Measurements from ENCODE around the gene SLX4IP.

SLX4IP gene

GRCh38 chr20:10466325-10466724 lies 31.2 kb downstream of the SLX4IP start:
- DNase-seq (ENCODE audit: low spot score) = no peak
- TF ChIP-seq, protein P1, sequence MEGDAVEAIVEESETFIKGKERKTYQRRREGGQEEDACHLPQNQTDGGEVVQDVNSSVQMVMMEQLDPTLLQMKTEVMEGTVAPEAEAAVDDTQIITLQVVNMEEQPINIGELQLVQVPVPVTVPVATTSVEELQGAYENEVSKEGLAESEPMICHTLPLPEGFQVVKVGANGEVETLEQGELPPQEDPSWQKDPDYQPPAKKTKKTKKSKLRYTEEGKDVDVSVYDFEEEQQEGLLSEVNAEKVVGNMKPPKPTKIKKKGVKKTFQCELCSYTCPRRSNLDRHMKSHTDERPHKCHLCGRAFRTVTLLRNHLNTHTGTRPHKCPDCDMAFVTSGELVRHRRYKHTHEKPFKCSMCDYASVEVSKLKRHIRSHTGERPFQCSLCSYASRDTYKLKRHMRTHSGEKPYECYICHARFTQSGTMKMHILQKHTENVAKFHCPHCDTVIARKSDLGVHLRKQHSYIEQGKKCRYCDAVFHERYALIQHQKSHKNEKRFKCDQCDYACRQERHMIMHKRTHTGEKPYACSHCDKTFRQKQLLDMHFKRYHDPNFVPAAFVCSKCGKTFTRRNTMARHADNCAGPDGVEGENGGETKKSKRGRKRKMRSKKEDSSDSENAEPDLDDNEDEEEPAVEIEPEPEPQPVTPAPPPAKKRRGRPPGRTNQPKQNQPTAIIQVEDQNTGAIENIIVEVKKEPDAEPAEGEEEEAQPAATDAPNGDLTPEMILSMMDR (IDR thresholded peaks at IDR 0.05) = no peak
- peak overlapping the region; percentile 44 to 63 for H3K27ac ChIP-seq
- H3K4me3 ChIP-seq = peak overlapping the region; percentile 27

GRCh38 chr20:10466855-10467254 lies 31.8 kb downstream of the SLX4IP start:
- no peak for DNase-seq (ENCODE audit: low spot score)
- TF ChIP-seq, protein P1 (IDR thresholded peaks at IDR 0.05) = no peak
- H3K27ac ChIP-seq = peak overlapping the region; percentile 63 to 64
- H3K4me3 ChIP-seq = peak overlapping the region; percentile 46

DNA sequence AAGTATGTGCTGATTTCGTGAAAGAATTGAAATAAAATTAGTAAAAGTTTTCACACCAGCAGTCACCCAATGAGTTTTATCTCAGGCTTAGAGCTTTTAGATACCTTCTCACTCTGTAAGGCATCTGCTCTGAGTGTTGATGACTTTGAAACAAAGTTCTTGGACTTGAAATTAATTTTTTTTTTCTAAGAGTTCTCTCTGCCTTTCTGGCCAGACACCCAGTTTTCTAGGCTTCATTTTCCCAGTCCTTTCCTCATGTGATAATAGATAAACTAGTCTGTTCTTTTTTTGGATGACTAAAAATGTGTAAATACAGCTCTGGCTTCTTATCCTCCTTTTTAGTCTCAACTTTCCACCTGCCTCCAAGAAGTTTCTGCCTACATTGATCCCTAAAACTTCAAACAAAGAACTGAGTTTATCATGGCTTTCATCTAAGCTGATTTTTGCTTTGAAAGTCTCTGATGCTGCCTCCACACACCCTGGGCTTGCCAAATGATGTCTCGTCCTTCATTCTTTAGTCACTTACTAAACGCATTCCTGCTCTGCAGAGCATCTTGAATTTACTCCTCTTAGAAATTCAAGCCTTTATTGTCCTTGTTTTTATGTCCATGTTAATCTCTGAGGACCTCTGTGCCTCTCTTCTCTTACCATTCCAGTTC lies 32.7 kb downstream of the SLX4IP start:
- TF ChIP-seq, protein P1 (IDR thresholded peaks at IDR 0.05) = no peak
- Histone ChIP-seq H3K4me3 (peak overlapping the region; percentile 46), H3K27ac (peak overlapping the region; percentile 63 to 64)
- no peak for DNase-seq (ENCODE audit: low spot score)

DNA sequence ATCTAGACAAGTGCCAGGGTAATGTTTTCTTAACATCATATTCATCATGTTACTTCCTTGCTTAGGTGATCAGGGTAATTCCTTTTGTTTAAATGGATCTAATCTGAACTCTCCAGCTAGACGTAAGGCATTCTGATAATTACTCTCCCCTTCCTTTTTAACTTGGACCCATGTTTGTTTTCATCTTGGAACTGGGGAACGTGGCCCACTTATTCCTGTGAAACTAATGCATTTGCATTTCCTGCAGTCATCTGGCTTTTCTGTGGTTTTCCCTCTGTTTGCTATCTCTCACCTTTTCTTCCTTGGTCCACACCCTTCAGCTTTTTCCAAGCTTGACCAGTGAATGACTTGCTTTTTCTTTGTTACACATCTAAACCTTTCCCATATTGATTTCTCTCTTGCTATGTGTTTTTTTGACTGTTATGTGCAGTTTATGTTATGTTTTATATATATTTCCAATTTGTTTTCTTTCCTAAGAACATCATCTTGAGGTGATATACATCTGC lies 33.3 kb downstream of the SLX4IP start:
- TF ChIP-seq, protein P1 (IDR thresholded peaks at IDR 0.05) = no peak
- no peak for DNase-seq (ENCODE audit: low spot score)
- Histone ChIP-seq H3K27ac (peak overlapping the region; percentile 63 to 64), H3K4me3 (no peak overlapping the region)

- TF ChIP-seq, protein P1 (IDR thresholded peaks at IDR 0.05) = no peak
- Histone ChIP-seq H3K4me3 (no peak overlapping the region), H3K27ac (peak overlapping the region in 1 of 2 donors; percentile 63)
- DNase-seq (ENCODE audit: low spot score) = no peak
Observed at GRCh38 chr20:10469056-10469455, 34.0 kb downstream of the SLX4IP start.

DNA sequence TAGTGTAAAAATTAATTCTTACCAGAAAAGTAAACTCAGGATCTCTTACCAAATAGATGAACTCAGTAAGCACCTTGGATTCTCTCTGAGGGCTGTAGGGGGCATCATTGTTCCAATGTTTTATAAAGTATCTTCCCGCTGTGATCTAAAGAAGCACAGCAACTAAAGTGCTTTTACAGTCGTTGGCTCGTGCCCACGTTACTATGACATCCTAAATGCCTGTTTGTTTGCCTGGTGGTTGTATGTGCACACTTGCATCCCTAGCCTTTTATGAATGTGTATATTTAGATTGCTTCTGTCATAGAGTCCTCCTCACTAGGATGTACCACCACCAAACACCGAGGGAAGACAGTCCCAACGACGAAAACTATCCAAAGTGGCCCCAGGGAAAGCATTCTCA lies 34.5 kb downstream of the SLX4IP start:
- Histone ChIP-seq H3K4me3 (peak overlapping the region; percentile 41), H3K27ac (peak overlapping the region in 1 of 2 donors; percentile 25)
- TF ChIP-seq, protein P1 (IDR thresholded peaks at IDR 0.05) = peak; percentile 43
- DNase-seq (ENCODE audit: low spot score) = peak; percentile 76

DNA sequence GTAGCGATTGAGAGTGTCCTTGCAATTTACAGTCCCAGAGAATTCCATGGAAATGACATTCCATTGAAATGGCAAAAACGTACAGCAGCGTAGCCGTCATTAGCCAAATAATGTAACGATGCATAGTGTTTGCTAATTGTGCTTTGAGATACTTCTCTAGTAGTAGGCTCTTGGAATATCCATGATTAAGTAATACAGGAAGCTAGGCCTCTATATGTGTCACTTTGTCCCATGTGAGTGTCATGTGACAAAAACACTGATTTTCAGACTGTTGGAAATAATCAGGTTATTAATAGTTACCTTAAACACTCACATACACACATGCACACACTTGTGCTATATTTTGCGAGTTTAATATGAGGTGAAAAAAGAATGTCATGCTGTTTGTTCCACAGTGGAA lies 35.2 kb downstream of the SLX4IP start:
- peak overlapping the region in 1 of 2 donors; percentile 25 for H3K27ac ChIP-seq
- DNase-seq (ENCODE audit: low spot score) = no peak
- TF ChIP-seq, protein P1 (IDR thresholded peaks at IDR 0.05) = no peak

More for the DNA sequence above, 35.2 kb downstream of the SLX4IP start:
- no peak overlapping the region for H3K4me3 ChIP-seq
